H9 (cell line): ENCODE data around the gene TNIK. TPM values are rescaled to one million over a fixed set of nuclear protein-coding genes. Genes with fewer than 3 reads are reported as not detected.

Experiments used
- DNase-seq: peaks from one replicate; pipeline ENCODE4 v3.0.0-alpha.2; 2017
- H2AFZ ChIP-seq: one replicate; pipeline ENCODE4 v1.6.1; 2013; ENCODE audit warnings: mild to moderate bottlenecking, low read length, control low read depth, moderate library complexity
- H2AK5ac ChIP-seq: 2 replicates; pipeline ENCODE4 v1.6.1; 2013; ENCODE audit warnings: low read length, control low read depth, mixed read lengths; ENCODE audit not compliant: insufficient read length
- H2BK120ac ChIP-seq: one replicate; pipeline ENCODE4 v1.6.1; 2013; ENCODE audit warnings: low read depth, mild to moderate bottlenecking, low read length, control low read depth, inconsistent platforms; ENCODE audit not compliant: poor library complexity, severe bottlenecking
- H2BK12ac ChIP-seq: 2 replicates; pipeline ENCODE4 v1.6.1; 2013; ENCODE audit warnings: low read length, control low read depth, mixed read lengths, low read depth; ENCODE audit not compliant: insufficient read length
- H2BK15ac ChIP-seq: 2 replicates; pipeline ENCODE4 v1.6.1; 2013; ENCODE audit warnings: low read depth, low read length, control low read depth
- H2BK20ac ChIP-seq: one replicate; pipeline ENCODE4 v1.6.1; 2013; ENCODE audit warnings: low read depth, mild to moderate bottlenecking, low read length, control low read depth, inconsistent platforms; ENCODE audit not compliant: poor library complexity, severe bottlenecking
- H2BK5ac ChIP-seq: 2 replicates; pipeline ENCODE4 v1.6.1; 2013; ENCODE audit warnings: low read length, control low read depth, mixed read lengths; ENCODE audit not compliant: insufficient read length
- H3K14ac ChIP-seq: 2 replicates; pipeline ENCODE4 v1.6.1; 2013; ENCODE audit warnings: low read length, control low read depth; ENCODE audit not compliant: insufficient read depth
- H3K18ac ChIP-seq: 2 replicates; pipeline ENCODE4 v1.6.1; 2013; ENCODE audit warnings: low read depth, mild to moderate bottlenecking, mixed read lengths, low read length, control low read depth; ENCODE audit not compliant: insufficient read length
- H3K23ac ChIP-seq: 2 replicates; pipeline ENCODE4 v1.6.1; 2013; ENCODE audit warnings: low read length, control low read depth, mixed read lengths, low read depth; ENCODE audit not compliant: insufficient read length
- H3K23me2 ChIP-seq: 2 replicates; pipeline ENCODE4 v1.6.1; 2013; ENCODE audit warnings: low read depth, mild to moderate bottlenecking, mixed read lengths, low read length, control low read depth; ENCODE audit not compliant: insufficient read length, poor library complexity, severe bottlenecking
- H3K27ac ChIP-seq: 2 replicates; pipeline ENCODE4 v1.5.1; 2013; ENCODE audit warnings: low read length, control low read depth, mixed read lengths, low read depth; ENCODE audit not compliant: insufficient read length
- H3K27me3 ChIP-seq: 2 replicates; pipeline ENCODE4 v1.6.1; 2013; ENCODE audit warnings: low read length, control low read depth, inconsistent platforms; ENCODE audit not compliant: insufficient read depth
- H3K4ac ChIP-seq: 2 replicates; pipeline ENCODE4 v1.6.1; 2013; ENCODE audit warnings: low read depth, mild to moderate bottlenecking, control low read depth, inconsistent platforms, low read length, moderate library complexity
- H3K4me1 ChIP-seq: 2 replicates; pipeline ENCODE4 v1.6.1; 2013; ENCODE audit warnings: low read length, control low read depth, inconsistent platforms; ENCODE audit not compliant: insufficient read depth
- H3K4me2 ChIP-seq: 2 replicates; pipeline ENCODE4 v1.6.1; 2013; ENCODE audit warnings: low read length, control low read depth, mixed read lengths; ENCODE audit not compliant: insufficient read length, insufficient read depth
- H3K56ac ChIP-seq: 2 replicates; pipeline ENCODE4 v1.6.1; 2013; ENCODE audit warnings: low read depth, mild to moderate bottlenecking, mixed read lengths, low read length, control low read depth; ENCODE audit not compliant: insufficient read length
- H3K79me1 ChIP-seq: 2 replicates; pipeline ENCODE4 v1.6.1; 2013; ENCODE audit warnings: low read depth, mild to moderate bottlenecking, moderate library complexity, low read length, control low read depth, inconsistent platforms; ENCODE audit not compliant: insufficient read depth, poor library complexity, severe bottlenecking
- H3K79me2 ChIP-seq: 2 replicates; pipeline ENCODE4 v1.6.1; 2013; ENCODE audit warnings: low read length, control low read depth, inconsistent platforms; ENCODE audit not compliant: insufficient read depth
- H3K9ac ChIP-seq: 2 replicates; pipeline ENCODE4 v1.6.1; 2013; ENCODE audit warnings: low read length, control low read depth, mixed read lengths; ENCODE audit not compliant: insufficient read length; ENCODE audit errors: extremely low read depth
- H3K9me3 ChIP-seq: one replicate; pipeline ENCODE4 v1.6.1; 2013; ENCODE audit warnings: low read depth, low read length, inconsistent platforms; ENCODE audit not compliant: control insufficient read depth
- H3T11ph ChIP-seq: one replicate; pipeline ENCODE4 v1.6.1; 2013; ENCODE audit warnings: mild to moderate bottlenecking, low read length, control low read depth, inconsistent platforms
- H4K20me1 ChIP-seq: one replicate; pipeline ENCODE4 v1.6.1; 2013; ENCODE audit not compliant: control insufficient read depth, insufficient read length, insufficient read depth
- H4K5ac ChIP-seq: 2 replicates; pipeline ENCODE4 v1.6.1; 2013; ENCODE audit warnings: low read depth, mild to moderate bottlenecking, mixed read lengths, low read length, control low read depth; ENCODE audit not compliant: insufficient read length
- H4K8ac ChIP-seq: replicated peaks from 2 replicates; pipeline ENCODE4 v1.6.1; 2013; ENCODE audit warnings: low read length, control low read depth, mixed read lengths, low read depth; ENCODE audit not compliant: insufficient read length
- H4K91ac ChIP-seq: 2 replicates; pipeline ENCODE4 v1.6.1; 2013; ENCODE audit warnings: low read depth, mild to moderate bottlenecking, moderate library complexity, mixed read lengths, low read length, control low read depth; ENCODE audit not compliant: insufficient read length
- H3K27ac Mint-ChIP-seq, 3 experiments: 2 replicates in 2 of 3; 3 replicates in 1 of 3; pipeline ENCODE4 v1.8.0; 2020 to 2021; ENCODE audit warnings: mixed read lengths in 3 of 3, mild to moderate bottlenecking in 1 of 3, moderate library complexity in 1 of 3
- H3K27me3 Mint-ChIP-seq: 2 replicates; pipeline ENCODE4 v1.8.0; 2021; ENCODE audit warnings: low read depth, mild to moderate bottlenecking, moderate library complexity, mixed read lengths
- H3K36me3 Mint-ChIP-seq, 3 experiments: 2 replicates in 2 of 3; 3 replicates in 1 of 3; pipeline ENCODE4 v1.8.0; 2020 to 2021; ENCODE audit warnings: low read depth in 3 of 3, mixed read lengths in 3 of 3; ENCODE audit not compliant: insufficient read depth in 1 of 3
- H3K4me1 Mint-ChIP-seq, 2 experiments: 2 replicates each; pipeline ENCODE4 v1.8.0; 2020; ENCODE audit warnings: mixed read lengths in 2 of 2
- H3K4me3 Mint-ChIP-seq, 2 experiments: 2 replicates in 1 of 2; 3 replicates in 1 of 2; pipeline ENCODE4 v1.8.0; 2020 to 2021; ENCODE audit warnings: mild to moderate bottlenecking in 2 of 2, mixed read lengths in 2 of 2, moderate library complexity in 1 of 2
- H3K9me3 Mint-ChIP-seq, 2 experiments: 2 replicates in 1 of 2; 3 replicates in 1 of 2; pipeline ENCODE4 v1.8.0; 2020; ENCODE audit warnings: mild to moderate bottlenecking in 2 of 2, mixed read lengths in 2 of 2, moderate library complexity in 1 of 2
- CTCF ChIP-seq: fragments of 200-600 bp; sonication (generic); conservative IDR thresholded peaks from 3 replicates; pipeline ENCODE4 v1.8.0; 2021; ENCODE audit warnings: antibody characterized with exemption, mild to moderate bottlenecking
- WGBS: extraction: QIAGEN DNeasy Blood & Tissue Kit; methylation state at CpG from one replicate; pipeline ENCODE4 v1.1.7; 2013; ENCODE audit warnings: missing lambda C conversion rate, low lambda C conversion rate, mixed read lengths; ENCODE audit not compliant: insufficient read length; ENCODE audit errors: extremely low coverage; 5-methylcytosine and 5-hydroxymethylcytosine counted together
- total RNA-seq: library from RNA; stranded (reverse); gene quantifications from 2 replicates; pipeline ENCODE4 v1.2.1, GENCODE V29; 2021

TNIK gene
- total RNA-seq, 1 experiment from 2014 or later: 15.9 TPM

GRCh38 chr3:171279972-171280371 is 180.2 kb downstream of the TNIK start:
- H3K27ac Mint-ChIP-seq: no peak overlapping the region
- H3K56ac ChIP-seq: no peak overlapping the region
- H3K4me1 ChIP-seq: no peaks in the 10 kb centered on the region; the same call in 1 of the 2 replicates
- no peak overlapping the region for H3K4me2 ChIP-seq
- no peaks in the 10 kb centered on the region; a peak in 1 of 5 replicates for H3K9me3 Mint-ChIP-seq
- no peak overlapping the region for H3K4me3 Mint-ChIP-seq
- no peak for TF ChIP-seq CTCF
- H2AK5ac ChIP-seq: no peak overlapping the region
- H2AFZ ChIP-seq: no peak overlapping the region
- H3K4me1 Mint-ChIP-seq: peaks cover 14 to 31% of the 10 kb centered on the region in 2 experiments
- H2BK15ac ChIP-seq: no peak overlapping the region
- H3K9me3 ChIP-seq: no peaks in the 10 kb centered on the region
- H2BK12ac ChIP-seq: no peak overlapping the region
- no peak overlapping the region for H4K91ac ChIP-seq
- H3K27ac ChIP-seq: no peak overlapping the region
- no peak overlapping the region for H3K18ac ChIP-seq
- H3K36me3 Mint-ChIP-seq: peaks cover 0 to 5% (median 3%) of the 10 kb centered on the region in 3 experiments; a peak in 3 of 7 replicates
- no peak overlapping the region for H3K14ac ChIP-seq
- H2BK20ac ChIP-seq: no peak overlapping the region
- H4K8ac ChIP-seq: no peak overlapping the region
- H3K79me1 ChIP-seq: no peaks in the 10 kb centered on the region
- peaks cover 4% of the 10 kb centered on the region; the same call in 1 of the 2 replicates for H3K79me2 ChIP-seq
- H2BK120ac ChIP-seq: no peak overlapping the region
- H3K27me3 Mint-ChIP-seq: no peaks in the 10 kb centered on the region
- H3K23me2 ChIP-seq: no peaks in the 10 kb centered on the region
- H3K23ac ChIP-seq: no peak overlapping the region
- no peak overlapping the region for H2BK5ac ChIP-seq
- no peak overlapping the region for H4K5ac ChIP-seq
- DNase-seq: no peak
- H3T11ph ChIP-seq: no peak overlapping the region
- no peak overlapping the region for H3K4ac ChIP-seq
- WGBS: no CpG with 5 or more reads among the region's 3 CpGs
- no peaks in the 10 kb centered on the region for H3K27me3 ChIP-seq
- no peaks in the 10 kb centered on the region for H4K20me1 ChIP-seq
- no peak overlapping the region for H3K9ac ChIP-seq
